GM21526 (cell line): Measurements from ENCODE around the gene OR4D6.

Source experiments
- ATAC-seq: cut with Tn5 transposase; IDR thresholded peaks from one replicate; pipeline ENCODE4 v1.9.1; 2021; ENCODE audit warnings: moderate library complexity; ENCODE audit not compliant: unreplicated experiment, low FRiP score

OR4D6 gene

GRCh38 chr11:59503276-59503675 is 46.5 kb downstream of the OR4D6 start, which contains the start of gene OR4D11:
OR4D11 (plus strand) TSS chr11:59503576; CDS start chr11:59503576, 0 bp downstream.
- no peak for ATAC-seq
